H1 (cell line): Measurements from ENCODE around the gene PNRC2. TPM values are rescaled to one million over a fixed set of nuclear protein-coding genes. Genes with fewer than 3 reads are reported as not detected.

ENCODE experiments used
- CBX8 ChIP-seq: fragments of 300-800, 300-1000 bp; sonication (generic); IDR thresholded peaks from 2 replicates; pipeline ENCODE4 v1.7.1; 2016; ENCODE audit warnings: low read depth, low read length, borderline replicate concordance
- HDAC6 ChIP-seq: IDR thresholded peaks from one replicate; pipeline ENCODE4 v1.7.1; 2012; ENCODE audit warnings: low read depth, mild to moderate bottlenecking, inconsistent platforms, low read length, moderate library complexity
- RBBP5 ChIP-seq: IDR thresholded peaks from 2 replicates; pipeline ENCODE4 v1.7.1; 2012; ENCODE audit warnings: low read depth, mild to moderate bottlenecking, inconsistent platforms, low read length, moderate library complexity, borderline replicate concordance
- polyA plus RNA-seq, 7 experiments: library from polyadenylated mRNA; depleted of rRNA in 3 of 7; stranded (reverse) in 5 of 7; unstranded in 2 of 7; fragments of >200 nt in 5 of 7; fragments of 200-250 nt in 2 of 7; gene quantifications; 1 replicate in 5 of 7; 2 replicates in 1 of 7; 4 replicates in 1 of 7; pipeline versions ENCODE4 v1.2.1 to v1.2.3, GENCODE V29; 2011 to 2013; ENCODE audit warnings: missing spikeins in 2 of 7, mixed read lengths in 2 of 7
- total RNA-seq: library from RNA; stranded (reverse); fragmentation: NEBNext Ultra II Directional; extraction: Animal tissue kit (Norgen Biotek cat#: 25700); gene quantifications from 2 replicates; pipeline ENCODE4 v1.2.1, GENCODE V29; 2021

Gene PNRC2
- total and polyA plus RNA-seq, 2 of the 8 experiments (the other 6 are each of a cell fraction or from before 2014, with no cell fraction given): 57.5 to 147 TPM

- TF ChIP-seq HDAC6 (no peak), CBX8 (no peak), RBBP5 (no peak)
Observed at GRCh38 chr1:23964235-23964668, 4.6 kb downstream of the PNRC2 start (continued).
